DOHH2 (cell line): ENCODE measurements around the gene ILK.

Experiments used
- H3F3A ChIP-seq: fragments of 200-600 bp; sonication (generic), shearing (Covaris generic); 2 replicates; pipeline ENCODE4 v1.6.0; 2016; ENCODE audit warnings: antibody characterized with exemption, mild to moderate bottlenecking; ENCODE audit not compliant: control insufficient read depth, insufficient read depth
- H3K27ac ChIP-seq: fragments of 200-600 bp; sonication (generic); 2 replicates; pipeline ENCODE4 v1.5.1; 2014; ENCODE audit warnings: low read depth, mild to moderate bottlenecking, low read length, moderate library complexity
- H3K27me3 ChIP-seq: fragments of 200-600 bp; sonication (generic); 2 replicates; pipeline ENCODE4 v1.6.1; 2014; ENCODE audit warnings: mild to moderate bottlenecking, low read length, mixed read lengths; ENCODE audit not compliant: control insufficient read depth
- H3K36me3 ChIP-seq: fragments of 200-600 bp; sonication (generic); 2 replicates; pipeline ENCODE4 v1.6.1; 2014; ENCODE audit warnings: mild to moderate bottlenecking, low read length, moderate library complexity, mixed read lengths; ENCODE audit not compliant: control insufficient read depth
- H3K4me1 ChIP-seq: fragments of 200-600 bp; sonication (generic); 2 replicates; pipeline ENCODE4 v1.6.1; 2014; ENCODE audit warnings: mild to moderate bottlenecking, low read length, mixed read lengths; ENCODE audit not compliant: control insufficient read depth
- H3K4me2 ChIP-seq: fragments of 200-600 bp; sonication (generic); 2 replicates; pipeline ENCODE4 v1.6.0; 2014; ENCODE audit warnings: mild to moderate bottlenecking, low read length, moderate library complexity
- H3K4me3 ChIP-seq: fragments of 200-600 bp; sonication (generic); 2 replicates; pipeline ENCODE4 v1.5.1; 2014; ENCODE audit warnings: mild to moderate bottlenecking, low read length, mixed read lengths
- H3K79me2 ChIP-seq: fragments of 200-600 bp; sonication (generic); 2 replicates; pipeline ENCODE4 v1.6.1; 2014; ENCODE audit warnings: mild to moderate bottlenecking, low read length, mixed read lengths; ENCODE audit not compliant: control insufficient read depth
- H3K9me2 ChIP-seq: fragments of 200-600 bp; sonication (generic); replicated peaks from 2 replicates; pipeline ENCODE4 v1.6.1; 2014; ENCODE audit warnings: mild to moderate bottlenecking, low read length, mixed read lengths; ENCODE audit not compliant: control insufficient read depth
- H3K9me3 ChIP-seq: fragments of 200-600 bp; sonication (generic); 2 replicates; pipeline ENCODE4 v1.6.1; 2014; ENCODE audit warnings: antibody characterized with exemption, low read length, mixed read lengths; ENCODE audit not compliant: control insufficient read depth, insufficient read depth
- H4K20me1 ChIP-seq: fragments of 200-600 bp; sonication (generic); 2 replicates; pipeline ENCODE4 v1.6.0; 2014; ENCODE audit warnings: low read depth, mild to moderate bottlenecking, antibody characterized with exemption, low read length, moderate library complexity; ENCODE audit not compliant: control insufficient read depth, insufficient read depth
- EZH2phosphoT487 ChIP-seq: fragments of 200-600 bp; sonication (generic); IDR thresholded peaks from 2 replicates; pipeline ENCODE4 v1.6.1; 2017; ENCODE audit warnings: borderline replicate concordance, mild to moderate bottlenecking, antibody characterized with exemption, low read length, moderate library complexity, mixed read lengths
- TF ChIP-seq, protein P1 (sequence below): fragments of 200-600 bp; sonication (generic); IDR thresholded peaks from one replicate; pipeline ENCODE4 v1.5.1; 2014; ENCODE audit warnings: antibody characterized with exemption, mild to moderate bottlenecking, low read depth, low read length; ENCODE audit not compliant: poor library complexity, severe bottlenecking

The ILK gene

DNA sequence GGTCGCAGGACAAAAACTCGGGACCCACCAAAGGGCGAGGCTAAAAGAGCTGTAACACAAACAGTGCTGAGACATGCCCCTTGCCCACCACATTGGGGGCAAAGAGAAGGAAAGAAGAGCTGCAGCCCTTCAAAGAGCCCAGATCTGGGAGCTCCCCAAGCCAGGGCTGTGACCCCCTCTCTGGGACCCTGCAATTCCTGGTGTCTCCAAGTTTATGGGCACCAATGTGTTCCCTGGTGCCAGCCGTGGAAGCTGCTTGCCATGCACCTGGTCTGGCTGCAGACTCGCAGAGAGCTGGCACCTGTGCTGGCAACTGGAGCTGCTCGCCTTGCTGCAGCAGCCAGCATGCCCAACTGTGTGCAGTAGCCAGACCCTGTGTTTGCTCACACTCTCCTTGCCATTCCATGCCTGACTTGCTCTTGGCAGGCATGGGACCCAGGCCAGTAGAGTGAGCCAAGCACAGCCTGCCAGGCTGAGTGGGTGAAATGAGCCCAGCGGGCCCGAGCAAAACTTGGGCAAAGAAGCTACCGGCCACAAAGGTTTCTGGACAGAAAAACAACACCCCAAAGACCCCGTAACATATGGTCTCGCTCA, 16.1 kb upstream of the ILK start:
- no peak for TF ChIP-seq EZH2phosphoT487
- TF ChIP-seq, protein P1, sequence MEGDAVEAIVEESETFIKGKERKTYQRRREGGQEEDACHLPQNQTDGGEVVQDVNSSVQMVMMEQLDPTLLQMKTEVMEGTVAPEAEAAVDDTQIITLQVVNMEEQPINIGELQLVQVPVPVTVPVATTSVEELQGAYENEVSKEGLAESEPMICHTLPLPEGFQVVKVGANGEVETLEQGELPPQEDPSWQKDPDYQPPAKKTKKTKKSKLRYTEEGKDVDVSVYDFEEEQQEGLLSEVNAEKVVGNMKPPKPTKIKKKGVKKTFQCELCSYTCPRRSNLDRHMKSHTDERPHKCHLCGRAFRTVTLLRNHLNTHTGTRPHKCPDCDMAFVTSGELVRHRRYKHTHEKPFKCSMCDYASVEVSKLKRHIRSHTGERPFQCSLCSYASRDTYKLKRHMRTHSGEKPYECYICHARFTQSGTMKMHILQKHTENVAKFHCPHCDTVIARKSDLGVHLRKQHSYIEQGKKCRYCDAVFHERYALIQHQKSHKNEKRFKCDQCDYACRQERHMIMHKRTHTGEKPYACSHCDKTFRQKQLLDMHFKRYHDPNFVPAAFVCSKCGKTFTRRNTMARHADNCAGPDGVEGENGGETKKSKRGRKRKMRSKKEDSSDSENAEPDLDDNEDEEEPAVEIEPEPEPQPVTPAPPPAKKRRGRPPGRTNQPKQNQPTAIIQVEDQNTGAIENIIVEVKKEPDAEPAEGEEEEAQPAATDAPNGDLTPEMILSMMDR = no peak
- H3K4me2 ChIP-seq = no peak overlapping the region
- H3K9me3 ChIP-seq = peaks cover 14% of the 10 kb centered on the region
- H4K20me1 ChIP-seq = no peaks in the 10 kb centered on the region
- H3F3A ChIP-seq = peaks cover 10% of the 10 kb centered on the region; the same call in 1 of the 2 replicates
- H3K27ac ChIP-seq = no peak overlapping the region
- no peaks in the 10 kb centered on the region for H3K27me3 ChIP-seq
- H3K4me3 ChIP-seq = no peak overlapping the region
- peaks cover 21% of the 10 kb centered on the region for H3K36me3 ChIP-seq
- no peaks in the 10 kb centered on the region for H3K4me1 ChIP-seq
- H3K9me2 ChIP-seq = no peaks in the 10 kb centered on the region
- peaks cover 22% of the 10 kb centered on the region for H3K79me2 ChIP-seq

GRCh38 chr11:6588018-6588417, 15.6 kb upstream of the ILK start:
- H3K79me2 ChIP-seq = peaks cover 17% of the 10 kb centered on the region
- H3K9me3 ChIP-seq = peaks cover 14% of the 10 kb centered on the region
- H3K9me2 ChIP-seq = no peaks in the 10 kb centered on the region
- no peaks in the 10 kb centered on the region for H4K20me1 ChIP-seq
- TF ChIP-seq EZH2phosphoT487 = no peak
- TF ChIP-seq, protein P1 = no peak
- H3K4me1 ChIP-seq = no peaks in the 10 kb centered on the region
- no peak overlapping the region for H3K27ac ChIP-seq
- H3K4me3 ChIP-seq = no peak overlapping the region
- H3K4me2 ChIP-seq = no peak overlapping the region
- H3F3A ChIP-seq = peaks cover 10% of the 10 kb centered on the region; the same call in 1 of the 2 replicates
- H3K36me3 ChIP-seq = peaks cover 26% of the 10 kb centered on the region
- no peaks in the 10 kb centered on the region for H3K27me3 ChIP-seq

DNA sequence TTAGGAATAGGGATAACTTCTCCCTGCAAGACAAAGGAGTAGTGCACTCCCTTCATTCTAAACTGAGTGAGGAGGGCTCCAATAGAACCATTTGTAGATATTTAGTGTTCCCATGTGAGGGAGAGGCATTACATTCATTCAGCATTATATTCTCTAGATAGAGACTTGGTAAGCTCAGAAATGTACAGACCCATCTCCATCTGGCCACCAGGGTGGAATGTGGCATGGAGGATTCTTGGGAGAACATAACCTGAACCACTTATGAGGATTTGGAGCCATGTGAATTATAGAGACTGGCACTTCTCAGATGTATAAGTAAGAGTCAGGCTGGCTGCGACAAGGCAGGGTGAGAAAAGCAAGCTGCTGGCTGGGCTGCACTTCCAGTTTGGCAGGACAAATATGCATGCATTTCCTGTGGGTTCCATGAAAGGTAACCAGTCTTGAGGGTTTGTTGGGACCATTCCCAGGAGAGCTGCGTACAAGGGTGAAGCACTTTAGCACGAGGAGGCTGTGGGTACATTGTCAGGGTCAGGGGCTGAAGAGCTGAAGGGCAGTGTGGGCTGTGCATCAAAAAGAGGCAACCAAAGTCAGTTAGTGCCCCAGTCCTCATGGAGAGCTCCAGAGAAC, 9.3 kb upstream of the ILK start:
- Histone ChIP-seq H4K20me1 (peaks cover 4% of the 10 kb centered on the region; the same call in 1 of the 2 replicates), H3K9me2 (no peaks in the 10 kb centered on the region), H3K9me3 (no peaks in the 10 kb centered on the region), H3K27ac (no peak overlapping the region), H3K4me1 (no peaks in the 10 kb centered on the region), H3K4me3 (no peak overlapping the region), H3K27me3 (no peaks in the 10 kb centered on the region), H3K4me2 (no peak overlapping the region), H3F3A (peaks cover 10% of the 10 kb centered on the region; the same call in 1 of the 2 replicates), H3K79me2 (peaks cover 23% of the 10 kb centered on the region), H3K36me3 (peaks cover 73% of the 10 kb centered on the region)
- no peak for TF ChIP-seq EZH2phosphoT487
- TF ChIP-seq, protein P1 = no peak
